HL-60 (cell line): ENCODE results near the gene ADGRF5.

Experiments
- DNase-seq, 2 experiments: peaks; one replicate each; pipeline ENCODE4 v3.0.0-alpha.2; 2010 to 2020; ENCODE audit warnings: low read depth in 1 of 2, low spot score in 1 of 2
- H3K27ac ChIP-seq: fragments of 250-450 bp; sonication (Bioruptor Pico); replicated peaks from 2 replicates; pipeline ENCODE4 v1.5.1; 2020; ENCODE audit warnings: mild to moderate bottlenecking, moderate library complexity
- H3K27me3 ChIP-seq: fragments of 250-450 bp; sonication (Bioruptor Pico); 2 replicates; pipeline ENCODE4 v1.5.1; 2021; ENCODE audit warnings: mild to moderate bottlenecking, moderate library complexity; ENCODE audit not compliant: insufficient read depth, poor library complexity, severe bottlenecking
- H3K4me3 ChIP-seq: replicated peaks from 2 replicates; pipeline ENCODE4 v1.5.1; 2011; ENCODE audit warnings: mild to moderate bottlenecking, control low read depth, low read length; ENCODE audit not compliant: insufficient read depth
- GABPA ChIP-seq: IDR thresholded peaks from 2 replicates; pipeline ENCODE4 v1.6.1; 2012; ENCODE audit warnings: low read depth
- POLR2AphosphoS5 ChIP-seq: IDR thresholded peaks from 2 replicates; pipeline ENCODE4 v1.6.1; 2012; ENCODE audit warnings: low read depth
- SPI1 ChIP-seq: IDR thresholded peaks from 2 replicates; pipeline ENCODE4 v1.6.1; 2012; ENCODE audit warnings: low read depth, mild to moderate bottlenecking, borderline replicate concordance
- TF ChIP-seq, protein P1 (sequence below): IDR thresholded peaks from one replicate; pipeline ENCODE4 v1.5.1; 2011; ENCODE audit warnings: low read length, control low read depth, inconsistent platforms; ENCODE audit not compliant: insufficient read depth
- TF ChIP-seq, protein P2 (sequence below): IDR thresholded peaks from 2 replicates; pipeline ENCODE4 v1.6.1; 2012; ENCODE audit warnings: low read depth; ENCODE audit not compliant: insufficient replicate concordance

Gene ADGRF5

GRCh38 chr6:46948699-46949098 is 27.0 kb upstream of the ADGRF5 start:
- no peak overlapping the region for H3K4me3 ChIP-seq
- peaks cover 2% of the 10 kb centered on the region for H3K27me3 ChIP-seq
- no peak for TF ChIP-seq GABPA
- TF ChIP-seq, protein P1, sequence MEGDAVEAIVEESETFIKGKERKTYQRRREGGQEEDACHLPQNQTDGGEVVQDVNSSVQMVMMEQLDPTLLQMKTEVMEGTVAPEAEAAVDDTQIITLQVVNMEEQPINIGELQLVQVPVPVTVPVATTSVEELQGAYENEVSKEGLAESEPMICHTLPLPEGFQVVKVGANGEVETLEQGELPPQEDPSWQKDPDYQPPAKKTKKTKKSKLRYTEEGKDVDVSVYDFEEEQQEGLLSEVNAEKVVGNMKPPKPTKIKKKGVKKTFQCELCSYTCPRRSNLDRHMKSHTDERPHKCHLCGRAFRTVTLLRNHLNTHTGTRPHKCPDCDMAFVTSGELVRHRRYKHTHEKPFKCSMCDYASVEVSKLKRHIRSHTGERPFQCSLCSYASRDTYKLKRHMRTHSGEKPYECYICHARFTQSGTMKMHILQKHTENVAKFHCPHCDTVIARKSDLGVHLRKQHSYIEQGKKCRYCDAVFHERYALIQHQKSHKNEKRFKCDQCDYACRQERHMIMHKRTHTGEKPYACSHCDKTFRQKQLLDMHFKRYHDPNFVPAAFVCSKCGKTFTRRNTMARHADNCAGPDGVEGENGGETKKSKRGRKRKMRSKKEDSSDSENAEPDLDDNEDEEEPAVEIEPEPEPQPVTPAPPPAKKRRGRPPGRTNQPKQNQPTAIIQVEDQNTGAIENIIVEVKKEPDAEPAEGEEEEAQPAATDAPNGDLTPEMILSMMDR = no peak
- no peak for TF ChIP-seq SPI1
- no peak for TF ChIP-seq POLR2AphosphoS5
- TF ChIP-seq, protein P2, sequence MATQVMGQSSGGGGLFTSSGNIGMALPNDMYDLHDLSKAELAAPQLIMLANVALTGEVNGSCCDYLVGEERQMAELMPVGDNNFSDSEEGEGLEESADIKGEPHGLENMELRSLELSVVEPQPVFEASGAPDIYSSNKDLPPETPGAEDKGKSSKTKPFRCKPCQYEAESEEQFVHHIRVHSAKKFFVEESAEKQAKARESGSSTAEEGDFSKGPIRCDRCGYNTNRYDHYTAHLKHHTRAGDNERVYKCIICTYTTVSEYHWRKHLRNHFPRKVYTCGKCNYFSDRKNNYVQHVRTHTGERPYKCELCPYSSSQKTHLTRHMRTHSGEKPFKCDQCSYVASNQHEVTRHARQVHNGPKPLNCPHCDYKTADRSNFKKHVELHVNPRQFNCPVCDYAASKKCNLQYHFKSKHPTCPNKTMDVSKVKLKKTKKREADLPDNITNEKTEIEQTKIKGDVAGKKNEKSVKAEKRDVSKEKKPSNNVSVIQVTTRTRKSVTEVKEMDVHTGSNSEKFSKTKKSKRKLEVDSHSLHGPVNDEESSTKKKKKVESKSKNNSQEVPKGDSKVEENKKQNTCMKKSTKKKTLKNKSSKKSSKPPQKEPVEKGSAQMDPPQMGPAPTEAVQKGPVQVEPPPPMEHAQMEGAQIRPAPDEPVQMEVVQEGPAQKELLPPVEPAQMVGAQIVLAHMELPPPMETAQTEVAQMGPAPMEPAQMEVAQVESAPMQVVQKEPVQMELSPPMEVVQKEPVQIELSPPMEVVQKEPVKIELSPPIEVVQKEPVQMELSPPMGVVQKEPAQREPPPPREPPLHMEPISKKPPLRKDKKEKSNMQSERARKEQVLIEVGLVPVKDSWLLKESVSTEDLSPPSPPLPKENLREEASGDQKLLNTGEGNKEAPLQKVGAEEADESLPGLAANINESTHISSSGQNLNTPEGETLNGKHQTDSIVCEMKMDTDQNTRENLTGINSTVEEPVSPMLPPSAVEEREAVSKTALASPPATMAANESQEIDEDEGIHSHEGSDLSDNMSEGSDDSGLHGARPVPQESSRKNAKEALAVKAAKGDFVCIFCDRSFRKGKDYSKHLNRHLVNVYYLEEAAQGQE = no peak
- no peak for DNase-seq
- no peak overlapping the region for H3K27ac ChIP-seq

GRCh38 chr6:46947497-46947896 is 25.8 kb upstream of the ADGRF5 start:
- Histone ChIP-seq H3K27ac (no peak overlapping the region), H3K4me3 (no peak overlapping the region), H3K27me3 (peaks cover 5% of the 10 kb centered on the region)
- DNase-seq = no peak
- no peak for TF ChIP-seq GABPA
- TF ChIP-seq POLR2AphosphoS5 = no peak
- TF ChIP-seq, protein P1 = no peak
- TF ChIP-seq, protein P2 = no peak
- TF ChIP-seq SPI1 = no peak

- no peak overlapping the region for H3K27ac ChIP-seq
- H3K4me3 ChIP-seq = no peak overlapping the region
- peaks cover 8% of the 10 kb centered on the region for H3K27me3 ChIP-seq
- no peak for DNase-seq
- no peak for TF ChIP-seq POLR2AphosphoS5
- TF ChIP-seq GABPA = no peak
- TF ChIP-seq, protein P2 = no peak
- TF ChIP-seq, protein P1 = no peak
- TF ChIP-seq SPI1 = no peak
Measured at GRCh38 chr6:46940433-46941226, 18.9 kb upstream of the ADGRF5 start.
